Measurements from ENCODE around the gene GRAP2. TPM values are rescaled to one million over a fixed set of nuclear protein-coding genes. Genes with fewer than 3 reads are reported as not detected.

The GRAP2 gene
- total and polyA plus RNA-seq, 4 donors, result 1.9 to 6.9 (median 4.2) TPM

DNA sequence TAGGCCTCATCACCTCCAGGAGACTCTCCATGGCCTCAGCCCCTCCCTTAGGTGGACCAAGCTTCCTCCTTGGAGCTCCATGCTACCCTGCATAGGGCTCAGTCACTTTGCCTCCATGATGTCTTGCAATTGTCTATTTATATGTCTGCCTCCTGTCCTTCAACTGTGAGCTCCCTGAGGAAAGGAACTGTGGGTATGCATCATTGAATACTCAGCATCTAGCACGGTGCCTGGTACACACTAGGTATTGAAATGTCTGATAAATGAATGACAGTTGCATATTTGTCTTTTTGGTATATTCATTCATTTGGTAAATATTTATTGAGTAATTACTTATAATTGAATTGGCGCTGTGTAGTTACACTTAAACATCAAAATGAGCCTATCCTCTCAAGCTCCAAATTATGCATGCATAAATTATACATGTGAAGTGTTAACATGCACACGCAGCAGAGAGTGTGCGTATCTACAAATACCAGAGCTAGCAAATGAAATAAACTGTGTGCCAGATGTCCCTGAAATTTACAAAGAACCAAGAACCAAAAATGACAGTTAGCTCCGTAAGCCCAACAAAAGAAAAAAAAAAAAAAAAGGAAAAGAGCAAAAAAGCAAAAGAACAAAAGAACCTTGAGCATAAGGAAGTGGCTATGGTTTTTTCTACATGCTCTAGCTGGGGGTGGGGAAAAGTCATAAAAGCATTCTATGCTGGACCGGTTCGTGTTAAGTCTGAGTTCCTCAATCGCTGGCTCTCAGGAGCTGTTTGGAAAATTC, 25.2 kb downstream of the GRAP2 start:
- no peak overlapping the region for H3K4me3 ChIP-seq
- TF ChIP-seq, protein P1, sequence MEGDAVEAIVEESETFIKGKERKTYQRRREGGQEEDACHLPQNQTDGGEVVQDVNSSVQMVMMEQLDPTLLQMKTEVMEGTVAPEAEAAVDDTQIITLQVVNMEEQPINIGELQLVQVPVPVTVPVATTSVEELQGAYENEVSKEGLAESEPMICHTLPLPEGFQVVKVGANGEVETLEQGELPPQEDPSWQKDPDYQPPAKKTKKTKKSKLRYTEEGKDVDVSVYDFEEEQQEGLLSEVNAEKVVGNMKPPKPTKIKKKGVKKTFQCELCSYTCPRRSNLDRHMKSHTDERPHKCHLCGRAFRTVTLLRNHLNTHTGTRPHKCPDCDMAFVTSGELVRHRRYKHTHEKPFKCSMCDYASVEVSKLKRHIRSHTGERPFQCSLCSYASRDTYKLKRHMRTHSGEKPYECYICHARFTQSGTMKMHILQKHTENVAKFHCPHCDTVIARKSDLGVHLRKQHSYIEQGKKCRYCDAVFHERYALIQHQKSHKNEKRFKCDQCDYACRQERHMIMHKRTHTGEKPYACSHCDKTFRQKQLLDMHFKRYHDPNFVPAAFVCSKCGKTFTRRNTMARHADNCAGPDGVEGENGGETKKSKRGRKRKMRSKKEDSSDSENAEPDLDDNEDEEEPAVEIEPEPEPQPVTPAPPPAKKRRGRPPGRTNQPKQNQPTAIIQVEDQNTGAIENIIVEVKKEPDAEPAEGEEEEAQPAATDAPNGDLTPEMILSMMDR (IDR thresholded peaks at IDR 0.05; ENCODE audit: control extremely low read depth, extremely low read depth), result no peak
- H3K4me1 ChIP-seq (ENCODE audit: control insufficient read depth in 5 of 5, insufficient read depth in 5 of 5, low read length in 5 of 5), result peaks cover 0 to 51% (median 5%) of the 10 kb centered on the region in 5 donors
- H3K27ac ChIP-seq (ENCODE audit: low read depth in 1 of 2, low read length in 1 of 2), result no peak overlapping the region
- 51 to 53% methylated on average over 8 of the region's 8 CpGs for WGBS, 2 donors
- H3K9me3 ChIP-seq (ENCODE audit: control insufficient read depth in 4 of 4, insufficient read depth in 3 of 4, low read length in 3 of 4), result no peaks in the 10 kb centered on the region
- ATAC-seq (ENCODE audit: insufficient read depth, low FRiP score) (no peak), DNase-seq (peak in 1 of 3 donors; percentile 42)
- H3K9ac ChIP-seq (ENCODE audit: insufficient read depth in 1 of 2, low read length in 2 of 2), result no peak overlapping the region
- no peaks in the 10 kb centered on the region for H3K36me3 ChIP-seq (ENCODE audit: control insufficient read depth in 4 of 4, insufficient read depth in 4 of 4, low read length in 4 of 4)
- peaks cover 0 to 34% (median 4%) of the 10 kb centered on the region in 3 donors for H3K27me3 ChIP-seq (ENCODE audit: control insufficient read depth in 3 of 3, insufficient read depth in 3 of 3, low read length in 2 of 3)

DNA sequence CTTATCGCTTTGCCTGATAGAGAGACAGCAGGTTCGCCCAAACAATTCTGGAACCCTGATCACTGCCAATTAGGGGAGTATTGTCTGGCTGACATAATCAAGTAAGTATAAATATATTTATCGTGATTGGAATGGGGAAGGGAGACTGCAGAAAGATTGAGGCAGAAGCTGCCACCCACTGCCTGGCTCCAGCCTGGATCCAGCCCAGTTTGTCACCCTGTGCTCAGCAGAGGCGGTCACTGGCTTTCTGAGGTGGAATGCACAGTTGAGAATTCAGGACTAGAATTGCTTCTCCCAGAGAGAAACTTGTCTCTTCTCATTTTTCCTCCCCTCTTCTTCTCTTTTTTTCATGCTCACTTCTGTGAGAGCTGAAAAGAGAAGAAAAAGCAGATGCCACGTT, 25.9 kb downstream of the GRAP2 start:
- Histone ChIP-seq H3K4me1 (ENCODE audit: control insufficient read depth in 5 of 5, insufficient read depth in 5 of 5, low read length in 5 of 5) (peaks cover 0 to 51% (median 5%) of the 10 kb centered on the region in 5 donors), H3K9ac (ENCODE audit: insufficient read depth in 1 of 2, low read length in 2 of 2) (no peak overlapping the region), H3K27me3 (ENCODE audit: control insufficient read depth in 3 of 3, insufficient read depth in 3 of 3, low read length in 2 of 3) (peaks cover 0 to 35% (median 4%) of the 10 kb centered on the region in 3 donors), H3K27ac (ENCODE audit: low read depth in 1 of 2, low read length in 1 of 2) (no peak overlapping the region), H3K4me3 (no peak overlapping the region), H3K36me3 (ENCODE audit: control insufficient read depth in 4 of 4, insufficient read depth in 4 of 4, low read length in 4 of 4) (no peaks in the 10 kb centered on the region), H3K9me3 (ENCODE audit: control insufficient read depth in 4 of 4, insufficient read depth in 3 of 4, low read length in 3 of 4) (no peaks in the 10 kb centered on the region)
- WGBS, 2 donors, result 66 to 73% methylated on average over 5 of the region's 5 CpGs
- ATAC-seq (ENCODE audit: insufficient read depth, low FRiP score) (no peak), DNase-seq (no peak)
- TF ChIP-seq, protein P1 (IDR thresholded peaks at IDR 0.05; ENCODE audit: control extremely low read depth, extremely low read depth), result no peak

DNA sequence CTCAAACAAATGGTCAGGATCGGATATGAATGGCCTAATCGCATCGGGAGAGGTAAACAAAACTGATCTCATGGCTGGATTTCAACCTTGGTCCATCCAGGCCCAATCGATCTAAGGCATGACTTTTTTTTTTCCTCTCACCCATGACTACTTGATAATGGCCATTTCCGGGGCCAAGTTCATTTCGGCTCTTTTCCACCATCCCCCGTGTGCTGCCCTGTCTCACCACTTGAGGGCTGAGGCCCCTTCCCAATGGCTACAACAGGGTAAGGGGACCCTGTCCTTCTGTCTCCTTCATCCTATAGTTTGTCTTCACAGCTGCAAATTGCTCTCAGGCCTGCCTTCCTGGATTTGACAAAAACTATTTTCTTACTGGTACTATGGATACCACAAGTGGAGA, 26.7 kb downstream of the GRAP2 start:
- Histone ChIP-seq H3K36me3 (ENCODE audit: control insufficient read depth in 4 of 4, insufficient read depth in 4 of 4, low read length in 4 of 4) (no peaks in the 10 kb centered on the region), H3K9ac (ENCODE audit: insufficient read depth in 1 of 2, low read length in 2 of 2) (no peak overlapping the region), H3K27ac (ENCODE audit: low read depth in 1 of 2, low read length in 1 of 2) (no peak overlapping the region), H3K27me3 (ENCODE audit: control insufficient read depth in 3 of 3, insufficient read depth in 3 of 3, low read length in 2 of 3) (peaks cover 0 to 27% (median 4%) of the 10 kb centered on the region in 3 donors), H3K4me1 (ENCODE audit: control insufficient read depth in 5 of 5, insufficient read depth in 5 of 5, low read length in 5 of 5) (peaks cover 0 to 51% (median 5%) of the 10 kb centered on the region in 5 donors), H3K4me3 (no peak overlapping the region), H3K9me3 (ENCODE audit: control insufficient read depth in 4 of 4, insufficient read depth in 3 of 4, low read length in 3 of 4) (no peaks in the 10 kb centered on the region)
- no peak for ATAC-seq (ENCODE audit: insufficient read depth, low FRiP score)
- TF ChIP-seq, protein P1 (IDR thresholded peaks at IDR 0.05; ENCODE audit: control extremely low read depth, extremely low read depth), result no peak
- WGBS, 2 donors, result 65 to 71% methylated on average over 7 of the region's 7 CpGs
- DNase-seq, result no peak

Data from lung (tissue), 12 donors.